HG03354 (cell line): ENCODE data around the gene IDH3G.

Experiments
- ATAC-seq: cut with Tn5 transposase; IDR thresholded peaks from one replicate; pipeline ENCODE4 v1.9.1; 2021; ENCODE audit warnings: mild to moderate bottlenecking; ENCODE audit not compliant: unreplicated experiment, poor library complexity, severe bottlenecking

IDH3G gene

DNA sequence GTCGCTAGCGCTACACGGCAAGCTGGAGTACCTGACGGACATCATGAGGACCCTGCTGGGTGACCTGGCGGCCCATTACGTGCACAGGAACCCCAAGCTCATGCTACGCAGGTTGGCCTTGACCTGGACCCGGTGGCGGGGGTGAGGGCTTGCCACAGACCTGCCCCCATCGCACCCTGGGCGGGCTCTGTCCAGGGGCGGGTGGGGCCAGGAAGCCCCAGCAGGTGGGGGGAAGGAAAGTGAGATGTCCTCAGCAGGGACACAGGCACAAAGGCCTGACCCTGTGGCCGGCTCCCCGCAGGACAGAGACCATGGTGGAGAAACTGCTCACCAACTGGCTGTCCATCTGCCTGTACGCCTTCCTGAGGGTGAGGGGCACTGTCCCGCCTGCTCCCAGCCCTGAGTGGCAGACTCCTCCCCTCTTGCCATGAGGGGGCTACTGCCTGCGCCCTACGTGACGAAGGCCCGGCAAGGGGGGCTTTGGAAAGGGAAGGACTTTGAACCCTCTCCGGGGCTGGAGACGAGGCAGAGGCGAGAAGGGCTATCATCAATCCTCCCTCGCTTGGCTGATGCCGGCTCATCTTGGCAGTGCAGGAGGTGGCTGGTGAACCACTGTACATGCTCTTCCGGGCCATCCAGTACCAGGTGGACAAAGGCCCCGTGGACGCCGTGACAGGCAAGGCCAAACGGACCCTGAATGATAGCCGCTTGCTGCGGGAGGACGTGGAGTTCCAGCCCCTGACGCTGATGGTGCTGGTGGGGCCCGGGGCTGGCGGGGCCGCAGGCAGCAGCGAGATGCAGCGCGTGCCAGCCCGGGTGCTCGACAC, 18.7 kb downstream of the IDH3G start:
- ATAC-seq = no peak

DNA sequence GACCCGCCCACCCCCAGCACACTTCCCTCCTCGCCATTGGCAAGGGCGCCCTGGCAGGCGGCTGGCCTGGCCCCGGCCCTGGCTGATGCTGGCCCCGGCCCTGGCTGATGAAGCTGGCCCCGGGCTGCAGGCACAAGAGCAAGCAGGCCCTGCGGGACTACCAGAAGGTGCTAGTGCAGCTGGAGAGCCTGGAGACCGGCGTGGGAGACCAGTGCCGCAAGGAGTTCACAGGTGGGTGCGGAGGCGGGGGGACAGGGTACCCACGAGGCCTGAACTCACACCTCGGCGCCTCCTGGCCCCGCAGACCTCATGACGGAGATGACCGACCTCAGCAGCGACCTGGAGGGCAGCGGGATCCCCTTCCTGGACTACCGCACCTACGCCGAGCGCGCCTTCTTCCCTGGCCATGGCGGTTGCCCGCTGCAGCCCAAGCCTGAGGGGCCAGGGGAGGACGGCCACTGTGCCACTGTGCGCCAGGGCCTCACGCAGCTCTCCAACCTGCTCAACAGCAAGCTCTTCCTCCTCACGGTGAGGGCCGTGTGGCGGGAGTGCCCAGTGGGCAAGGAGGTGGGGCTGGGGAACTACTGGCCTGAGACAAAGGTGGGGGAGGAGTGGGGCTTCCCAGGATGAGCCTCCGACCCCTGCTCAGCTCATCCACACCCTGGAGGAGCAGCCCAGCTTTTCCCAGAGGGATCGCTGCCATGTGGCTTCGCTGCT, 19.4 kb downstream of the IDH3G start:
- no peak for ATAC-seq

- no peak for ATAC-seq
Measured at GRCh38 chrX:153773741-153774575, 20.2 kb downstream of the IDH3G start.

- ATAC-seq = no peak
Measured at GRCh38 chrX:153773218-153773611, 21.0 kb downstream of the IDH3G start.

- no peak for ATAC-seq
Measured at GRCh38 chrX:153772316-153773217, 21.6 kb downstream of the IDH3G start.

DNA sequence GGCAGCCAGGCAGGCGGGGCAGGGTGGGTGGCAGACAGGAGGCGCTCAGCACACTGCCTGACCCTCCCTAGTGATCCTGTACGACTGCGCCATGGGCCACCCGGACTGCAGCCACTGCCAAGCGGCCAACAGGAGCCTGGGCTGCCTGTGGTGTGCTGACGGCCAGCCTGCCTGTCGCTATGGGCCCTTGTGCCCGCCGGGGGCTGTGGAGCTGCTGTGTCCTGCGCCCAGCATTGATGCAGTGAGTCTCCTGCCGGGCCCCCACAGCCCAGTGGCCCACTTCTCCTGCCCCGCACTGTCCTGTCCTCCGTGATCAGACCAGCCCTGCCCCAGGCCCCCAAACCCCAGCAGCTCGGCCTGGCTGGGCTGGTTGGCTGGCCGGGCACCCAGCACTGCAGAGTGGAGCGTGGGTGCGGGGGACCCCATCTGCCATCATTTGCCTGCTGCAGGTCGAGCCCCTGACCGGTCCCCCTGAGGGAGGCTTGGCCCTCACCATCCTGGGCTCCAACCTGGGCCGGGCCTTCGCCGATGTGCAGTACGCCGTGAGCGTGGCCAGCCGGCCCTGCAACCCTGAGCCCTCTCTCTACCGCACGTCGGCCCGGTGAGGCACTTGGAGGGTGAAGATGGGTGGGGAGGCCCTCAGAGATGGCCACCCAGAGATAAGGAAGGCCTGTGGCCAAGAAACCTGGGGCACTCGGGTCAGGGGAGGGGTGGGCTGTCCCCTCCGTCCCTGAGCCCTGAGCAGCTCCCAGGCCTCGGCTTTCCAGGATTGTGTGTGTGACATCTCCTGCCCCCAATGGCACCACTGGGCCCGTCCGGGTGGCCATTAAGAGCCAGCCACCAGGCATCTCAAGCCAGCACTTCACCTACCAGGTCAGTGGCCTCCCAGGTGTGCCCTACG, 22.5 kb downstream of the IDH3G start:
- no peak for ATAC-seq

- ATAC-seq = no peak
Measured at GRCh38 chrX:153770601-153771414, 23.4 kb downstream of the IDH3G start.

GRCh38 chrX:153769865-153770600, 24.1 kb downstream of the IDH3G start:
- ATAC-seq = no peak

DNA sequence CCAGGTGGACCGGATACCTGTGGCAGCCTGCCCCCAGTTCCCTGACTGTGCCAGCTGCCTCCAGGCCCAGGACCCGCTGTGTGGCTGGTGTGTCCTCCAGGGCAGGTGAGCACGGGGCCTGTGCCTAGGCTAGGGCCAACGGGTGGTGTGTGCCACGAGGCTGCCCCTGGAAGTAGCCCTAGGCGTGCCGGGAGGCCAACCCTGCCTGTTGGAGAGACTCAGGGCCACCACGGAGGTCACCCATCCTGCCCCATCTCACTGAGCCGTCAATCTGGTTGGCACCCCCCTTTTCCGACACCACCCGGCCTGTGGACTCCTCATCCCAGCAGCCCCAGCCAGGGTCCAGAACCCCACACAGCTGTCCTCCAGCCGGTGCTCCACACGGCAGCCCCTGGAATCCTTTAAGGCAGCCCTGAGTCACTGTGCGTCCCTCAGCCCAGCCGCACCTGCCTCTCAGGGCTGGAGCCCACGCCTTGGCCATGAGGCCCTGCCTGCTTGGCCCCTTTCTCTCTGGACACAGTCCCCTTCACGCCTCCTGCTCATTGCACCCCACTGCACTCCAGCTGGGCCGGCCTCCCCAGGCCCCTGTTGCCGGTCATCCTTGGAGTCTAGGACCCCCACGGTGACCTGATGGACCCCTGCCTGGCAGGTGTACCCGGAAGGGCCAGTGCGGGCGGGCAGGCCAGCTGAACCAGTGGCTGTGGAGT, 24.9 kb downstream of the IDH3G start:
- ATAC-seq = no peak

- ATAC-seq = no peak
Measured at GRCh38 chrX:153768311-153769157, 25.6 kb downstream of the IDH3G start.

DNA sequence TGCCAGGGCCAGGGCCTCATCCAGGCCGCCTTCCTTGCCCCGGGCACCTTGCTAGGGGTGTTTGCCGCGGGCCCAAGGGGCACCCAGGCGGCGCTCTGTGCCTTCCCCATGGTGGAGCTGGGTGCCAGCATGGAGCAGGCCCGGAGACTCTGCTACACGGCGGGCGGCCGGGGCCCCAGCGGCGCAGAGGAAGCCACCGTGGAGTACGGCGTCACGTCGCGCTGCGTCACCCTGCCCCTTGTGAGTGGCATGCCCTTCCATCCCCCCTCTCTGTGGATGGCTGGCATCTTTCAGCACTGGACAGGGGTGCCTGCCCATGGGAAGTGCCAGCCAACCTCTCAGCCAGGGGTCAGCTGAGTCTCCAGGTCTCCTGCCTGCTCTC, 26.5 kb downstream of the IDH3G start:
- ATAC-seq = no peak

DNA sequence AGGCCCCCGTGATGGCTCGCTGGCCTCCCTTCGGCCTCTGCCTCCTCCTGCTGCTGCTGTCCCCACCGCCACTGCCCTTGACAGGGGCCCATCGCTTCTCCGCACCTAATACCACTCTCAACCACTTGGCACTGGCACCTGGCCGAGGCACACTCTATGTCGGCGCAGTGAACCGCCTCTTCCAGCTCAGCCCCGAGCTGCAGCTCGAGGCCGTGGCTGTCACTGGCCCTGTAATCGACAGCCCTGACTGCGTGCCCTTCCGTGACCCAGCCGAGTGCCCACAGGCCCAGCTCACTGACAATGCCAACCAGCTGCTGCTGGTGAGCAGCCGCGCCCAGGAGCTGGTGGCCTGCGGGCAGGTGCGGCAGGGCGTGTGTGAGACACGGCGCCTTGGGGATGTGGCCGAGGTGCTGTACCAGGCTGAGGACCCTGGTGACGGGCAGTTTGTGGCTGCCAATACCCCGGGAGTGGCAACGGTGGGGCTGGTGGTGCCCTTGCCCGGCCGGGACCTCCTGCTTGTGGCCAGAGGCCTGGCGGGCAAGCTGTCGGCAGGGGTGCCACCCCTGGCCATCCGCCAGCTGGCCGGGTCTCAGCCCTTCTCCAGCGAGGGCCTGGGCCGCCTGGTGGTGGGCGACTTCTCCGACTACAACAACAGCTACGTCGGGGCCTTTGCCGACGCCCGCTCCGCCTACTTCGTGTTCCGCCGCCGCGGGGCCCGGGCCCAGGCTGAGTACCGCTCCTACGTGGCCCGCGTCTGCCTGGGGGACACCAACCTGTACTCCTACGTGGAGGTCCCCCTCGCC, 27.1 kb downstream of the IDH3G start:
- no peak for ATAC-seq

- no peak for ATAC-seq
Measured at GRCh38 chrX:153766098-153766817, 27.9 kb downstream of the IDH3G start.
